ENCODE data around the gene DCANP1.
"Not testable (repeated sequence)": the region's sequence is repeated elsewhere in the genome, so short reads cannot be mapped to it uniquely, and the experiment has no call there.

Gene DCANP1, protein sequence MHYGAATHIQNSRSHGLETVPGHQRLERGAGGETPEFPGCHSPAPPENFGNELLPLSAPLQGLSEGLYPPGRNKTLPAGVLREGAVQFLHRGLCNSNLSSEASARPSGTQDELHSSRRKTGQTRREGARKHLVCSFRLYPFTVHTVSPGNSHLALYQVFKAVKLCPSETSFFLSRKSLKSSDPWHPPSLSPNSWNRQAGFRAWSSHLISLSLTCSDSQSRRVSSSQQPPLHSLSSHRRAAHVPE

DNA sequence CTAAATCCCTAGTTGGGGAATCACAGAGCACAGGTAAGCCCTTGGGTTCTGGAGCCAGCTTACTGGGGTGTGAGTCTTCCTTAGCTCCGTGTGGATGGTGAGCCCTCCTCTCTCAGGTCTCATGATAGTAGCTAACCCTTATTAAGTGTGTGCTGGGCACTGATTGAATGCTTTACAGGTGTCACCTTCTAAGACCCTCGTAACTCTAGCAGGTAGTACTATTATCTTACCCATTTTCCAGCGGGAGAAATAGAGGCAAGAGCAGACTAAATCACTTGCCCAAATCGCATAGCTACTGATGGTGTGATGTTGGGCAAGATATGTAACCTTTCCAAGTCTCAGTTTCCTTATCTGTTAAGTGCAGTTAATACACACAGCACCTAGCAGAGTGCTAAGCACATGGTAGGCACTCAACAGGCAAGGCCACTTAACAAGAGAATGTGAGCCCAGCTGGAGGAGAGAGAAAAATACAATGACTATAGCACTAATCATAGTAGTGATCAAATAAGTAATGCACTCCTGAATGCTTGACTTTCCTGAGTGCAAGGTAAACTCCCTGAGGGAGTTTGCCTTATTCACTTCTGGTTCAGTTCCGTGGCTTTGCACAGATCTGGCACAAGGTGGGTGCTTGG, at the start of gene DCANP1:
DCANP1 (minus strand) TSS at position 51 of the 632 bp plus-strand sequence. CDS start 240 bp downstream, outside the sequence.
- no peak for DNase-seq

DNA sequence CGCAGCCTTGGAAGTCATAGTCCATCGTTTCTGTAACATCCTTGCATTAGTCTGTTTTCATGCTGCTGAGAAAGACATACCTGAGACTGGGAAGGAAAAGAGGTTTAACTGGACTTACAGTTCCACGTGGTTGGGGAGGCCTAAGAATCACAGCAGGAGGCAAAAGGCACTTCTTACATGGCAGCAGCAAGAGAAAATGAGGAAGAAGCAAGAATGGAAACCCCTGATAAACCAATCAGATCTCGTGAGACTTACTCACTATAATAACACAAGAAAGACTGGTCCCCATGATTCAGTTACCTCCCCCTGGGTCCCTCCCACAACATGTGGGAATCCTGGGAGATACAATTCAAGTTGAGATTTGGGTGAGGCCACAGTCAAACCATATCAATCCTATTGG, 48.4 kb upstream of the DCANP1 start:
- DNase-seq = not testable (repeated sequence)

DNA sequence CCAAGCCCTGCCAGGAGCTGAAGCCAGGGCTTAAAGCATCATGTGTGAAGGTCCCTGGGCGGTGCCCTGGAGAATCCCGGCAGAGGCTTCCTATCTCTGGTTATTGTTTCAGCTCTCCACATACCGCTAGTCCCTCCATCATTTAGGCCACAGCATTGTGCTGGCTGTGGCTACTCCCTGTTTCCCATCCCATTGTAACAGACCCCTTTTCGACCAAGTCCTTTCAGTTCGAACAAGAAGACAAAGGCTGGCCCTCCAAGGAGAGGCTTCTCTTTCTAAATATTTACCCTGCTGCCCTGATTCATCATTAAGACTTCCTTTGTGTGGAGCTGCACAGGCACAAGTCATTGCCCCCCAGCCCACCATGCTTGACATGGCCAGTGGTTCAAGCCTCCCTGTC, 47.0 kb upstream of the DCANP1 start:
- no peak for DNase-seq

GRCh38 chr5:135493406-135494180, 46.4 kb upstream of the DCANP1 start:
- DNase-seq = no peak

- no peak for DNase-seq
These were observed 45.1 kb upstream of the DCANP1 start for GRCh38 chr5:135492319-135492626.

DNA sequence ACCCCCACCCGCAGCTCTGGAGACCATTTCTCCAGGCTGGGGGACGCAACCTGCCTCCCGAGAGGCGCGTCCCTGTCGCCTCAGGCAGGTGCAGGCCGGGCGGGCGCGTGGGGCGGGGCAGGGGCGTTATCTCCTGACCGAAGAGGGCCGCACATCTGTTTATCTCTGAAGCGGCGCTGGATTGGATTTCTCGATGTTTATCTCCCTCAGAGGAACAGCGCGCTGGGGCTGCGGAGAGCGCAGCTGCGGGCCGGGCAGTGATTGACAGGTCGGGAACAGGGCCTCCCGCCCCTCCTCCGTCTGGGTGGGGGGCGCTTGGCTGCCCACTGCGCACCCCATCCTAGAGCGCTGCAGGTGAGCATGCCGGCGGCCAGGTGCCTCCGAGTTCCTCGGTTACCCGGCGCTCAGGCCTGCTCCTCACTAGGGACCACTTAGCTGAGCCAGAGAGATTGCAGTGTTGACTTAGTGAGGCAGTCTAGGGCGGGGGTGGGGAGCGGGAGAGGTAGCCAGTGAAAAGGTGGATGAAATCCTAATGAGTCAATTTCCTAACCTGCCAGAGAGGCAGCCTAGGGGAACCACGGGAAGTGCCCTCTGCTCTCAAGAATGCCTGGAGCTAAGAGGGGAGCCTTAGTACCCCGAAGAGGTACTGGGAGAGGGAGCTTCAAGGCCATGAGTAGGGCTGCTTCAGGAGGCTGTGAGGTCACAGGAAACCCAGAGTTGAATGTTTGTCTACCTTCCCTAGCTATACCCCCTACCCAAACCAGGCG, 44.6 kb upstream of the DCANP1 start:
- DNase-seq = no peak

GRCh38 chr5:135491038-135491551, 43.9 kb upstream of the DCANP1 start:
- DNase-seq = no peak

GRCh38 chr5:135490245-135491037, 43.3 kb upstream of the DCANP1 start:
- DNase-seq = no peak

- no peak for DNase-seq
These were observed 42.5 kb upstream of the DCANP1 start for GRCh38 chr5:135489466-135490244.

DNA sequence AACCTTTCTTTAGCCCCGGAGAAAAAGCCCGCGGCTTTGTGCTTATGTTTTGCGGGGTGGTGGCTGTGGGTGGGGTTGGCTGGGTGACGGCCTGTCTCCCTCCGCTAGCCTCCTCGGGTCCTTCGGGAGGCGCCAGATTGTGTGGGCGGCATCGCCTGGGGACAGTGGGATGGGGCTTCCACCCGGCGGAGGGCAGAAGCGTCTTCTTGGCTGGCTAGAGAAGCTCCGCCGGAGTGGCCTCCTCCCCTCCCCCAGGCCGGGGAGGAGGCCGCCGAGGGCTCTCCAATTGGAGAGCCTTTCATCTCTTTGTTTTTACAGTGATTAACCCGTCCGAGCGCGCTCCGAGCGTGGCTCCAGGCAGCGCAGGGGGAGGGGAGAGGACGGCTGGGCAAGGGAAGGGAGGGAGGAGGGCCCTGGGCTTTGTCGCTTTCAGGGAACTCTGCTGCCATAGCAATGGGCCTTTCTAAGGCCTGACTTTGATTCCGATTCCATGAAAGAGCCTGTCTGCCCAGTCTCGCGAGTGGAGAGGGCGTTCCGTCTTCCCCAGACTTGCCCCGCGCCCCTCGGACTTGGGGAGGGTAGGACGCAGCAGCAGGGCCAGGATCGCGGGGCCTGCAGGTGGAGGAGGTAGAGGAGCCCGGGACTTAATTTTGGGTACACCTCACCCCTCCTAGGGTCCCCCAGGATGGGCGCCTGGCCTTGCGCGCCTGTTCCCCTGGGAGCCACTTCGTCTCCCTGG, 41.7 kb upstream of the DCANP1 start:
- DNase-seq = no peak

DNA sequence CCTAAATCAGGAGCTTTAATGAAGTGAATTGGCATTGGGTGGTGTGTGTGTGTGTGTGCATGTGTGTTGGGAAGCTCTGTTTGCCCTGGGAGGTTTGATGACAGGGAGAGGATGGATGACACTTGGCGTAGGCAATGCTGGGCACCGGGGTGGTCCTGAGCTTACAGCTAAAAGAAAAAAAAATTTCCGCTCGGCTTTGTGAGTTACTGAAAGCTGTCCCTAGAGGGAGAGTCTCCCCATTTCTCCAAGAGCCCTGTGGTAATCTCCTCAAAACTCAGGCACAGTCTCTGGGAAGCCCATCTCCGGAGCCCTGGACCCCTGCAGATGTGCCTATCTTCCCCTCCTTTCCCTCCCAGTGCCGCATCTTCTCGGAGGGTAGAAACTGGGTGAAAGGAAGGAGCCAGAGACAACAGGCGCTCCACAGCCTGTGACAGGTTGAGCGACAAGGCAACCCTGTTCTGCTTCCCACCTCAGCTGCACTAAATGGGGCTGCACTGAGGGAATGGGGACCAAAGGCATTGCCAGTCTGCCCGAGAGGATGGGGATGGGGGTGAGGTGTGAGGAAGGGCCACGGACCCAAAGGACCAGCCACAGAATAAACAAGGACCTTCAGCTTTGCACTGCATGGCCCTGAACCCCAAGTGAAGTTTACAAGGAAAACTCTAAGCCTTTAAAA, 40.8 kb upstream of the DCANP1 start:
- DNase-seq = no peak

GRCh38 chr5:135487037-135487395, 39.9 kb upstream of the DCANP1 start:
- no peak for DNase-seq

- DNase-seq = no peak
These were observed 39.2 kb upstream of the DCANP1 start for GRCh38 chr5:135486131-135487036.

DNA sequence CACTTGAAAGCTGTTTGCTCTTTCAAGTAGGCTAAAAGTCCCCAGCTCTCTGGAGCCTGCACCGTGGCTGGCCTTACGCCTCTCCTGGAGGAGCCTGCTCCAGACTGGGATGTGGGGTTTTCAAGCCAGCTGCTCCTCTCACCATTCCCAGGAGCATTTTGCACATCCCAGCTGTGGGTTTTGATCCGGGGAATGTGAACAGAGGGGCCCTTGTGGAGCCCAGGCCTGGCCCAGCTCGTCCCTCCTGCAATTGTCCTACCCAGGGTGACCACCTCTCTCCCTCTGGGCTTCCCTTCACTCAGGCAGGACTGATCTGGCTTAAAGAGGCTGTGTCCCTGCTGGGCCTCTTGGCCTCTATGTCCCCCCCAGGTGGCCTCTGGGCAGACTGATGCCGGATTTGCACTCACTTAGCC, 37.5 kb upstream of the DCANP1 start:
- DNase-seq = no peak

- no peak for DNase-seq
These were observed 36.1 kb upstream of the DCANP1 start for GRCh38 chr5:135483254-135483653.

DNA sequence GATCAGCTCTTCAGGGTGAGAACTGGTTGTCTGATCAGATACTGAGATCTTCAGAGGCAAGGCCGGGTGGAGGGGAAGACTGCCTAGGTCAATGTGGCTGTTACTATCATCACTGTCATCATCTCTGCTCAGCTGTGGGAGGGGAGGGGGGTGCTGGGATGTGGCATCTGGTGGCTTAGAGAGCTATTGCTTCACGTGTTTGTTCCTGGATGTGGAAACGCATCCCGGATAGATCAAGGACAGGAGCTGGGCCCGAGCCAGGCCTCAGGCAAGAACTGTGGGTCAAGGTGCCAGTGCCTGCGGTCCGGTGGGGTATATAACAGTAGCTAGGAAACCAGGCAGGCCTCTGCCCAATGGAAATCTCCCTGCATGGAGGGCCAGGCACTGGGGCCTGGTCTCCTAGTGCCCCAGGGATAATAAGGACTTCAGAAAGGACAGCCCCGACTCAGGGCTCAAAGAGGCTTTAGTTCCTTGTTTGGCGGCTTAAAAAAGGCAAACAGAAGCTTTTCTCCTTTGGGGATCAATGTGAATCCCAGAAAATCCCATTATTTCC, 35.3 kb upstream of the DCANP1 start:
- no peak for DNase-seq

DNA sequence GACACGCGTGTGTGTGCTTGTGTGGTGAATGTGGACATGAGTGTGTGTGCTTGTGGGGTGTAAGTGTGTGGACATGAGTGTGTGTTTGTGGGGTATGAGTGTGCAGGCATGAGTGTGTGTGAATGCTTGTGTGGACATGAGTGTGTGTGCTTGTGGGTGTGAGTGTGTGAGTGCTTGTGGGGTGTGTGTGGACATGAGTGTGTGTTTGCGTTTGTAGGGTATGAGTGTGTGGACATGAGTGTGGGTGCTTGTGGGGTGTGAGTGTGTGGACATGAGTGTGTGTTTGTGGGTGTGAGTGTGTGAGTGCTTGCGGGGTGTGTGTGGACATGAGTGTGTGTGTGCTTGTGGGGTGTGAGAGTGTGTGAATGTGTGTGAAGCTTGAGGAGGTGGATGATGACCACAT, 34.8 kb upstream of the DCANP1 start:
- DNase-seq = no peak

DNA sequence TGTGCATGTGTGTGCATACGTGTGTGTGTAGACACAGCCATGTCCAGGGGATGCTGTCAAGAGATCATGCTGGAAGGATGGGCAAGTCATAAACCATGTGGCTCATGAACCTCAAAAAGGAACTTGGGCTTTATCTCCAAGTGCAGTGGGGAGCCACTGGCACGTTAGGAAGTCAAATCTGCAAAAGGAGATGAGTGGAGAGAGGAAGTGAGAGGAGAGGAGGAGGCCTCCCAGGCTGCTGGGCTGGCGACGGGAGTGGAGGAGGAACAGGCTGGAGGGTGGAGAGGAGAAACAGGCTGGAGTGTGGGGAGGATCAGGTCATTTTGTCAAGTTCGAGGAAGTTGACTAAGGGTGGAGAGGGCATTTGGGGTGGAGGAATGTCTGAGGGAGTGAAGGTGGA, 34.2 kb upstream of the DCANP1 start:
- no peak for DNase-seq

DNA sequence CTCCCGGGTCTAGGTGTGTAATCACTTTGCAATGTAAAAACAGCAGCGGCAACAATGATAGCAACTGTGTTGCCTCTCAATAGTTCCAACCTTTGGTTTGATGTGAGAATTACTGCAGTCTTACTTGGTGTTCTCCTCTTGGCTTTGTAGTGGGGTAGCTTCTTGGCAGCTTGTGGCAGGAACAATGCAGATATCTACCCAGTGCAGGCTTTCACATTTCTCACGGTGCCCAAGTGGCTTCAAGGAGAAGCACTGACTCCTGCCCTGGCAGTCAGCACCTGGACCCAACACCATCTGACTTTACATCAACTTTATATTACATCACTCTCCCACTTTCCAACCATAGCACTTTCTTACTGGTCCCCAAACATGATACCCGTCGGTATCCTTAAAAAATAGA, 33.4 kb upstream of the DCANP1 start:
- DNase-seq = no peak

All from activated CD8-positive, alpha-beta memory T cell treated with anti-CD3 and anti-CD28 coated beads, Interleukin-2, amount 50 U/mL, for 4 hours (primary cell).